Panc1 (cell line): ENCODE data around the gene NECAB2. TPM values are rescaled to one million over a fixed set of nuclear protein-coding genes. Genes with fewer than 3 reads are reported as not detected.

Source experiments
- ATAC-seq: fragments of 200-7000 bp; cut with Tn5 transposase; 2 replicates; pipeline ENCODE4 v1.9.1; 2020; ENCODE audit warnings: mild to moderate bottlenecking, moderate library complexity
- BruUV-seq: library from RNA; stranded (reverse); fragments of 400-500 nt; replicated peaks from 2 replicates; lab custom pipeline; 2021; lab: Mats Ljungman, UMichigan
- CTCF ChIA-PET: fragments of 300-600 bp; sonication (Branson Sonifier 250); formaldehyde crosslinking; loops from one replicate; lab custom pipeline; 2022; ENCODE audit warnings: antibody characterized with exemption; lab: Charles Lee
- POLR2A ChIA-PET: fragments of 300-600 bp; sonication (Branson Sonifier 250); formaldehyde crosslinking; loops from one replicate; lab custom pipeline; 2022; ENCODE audit warnings: antibody characterized with exemption; lab: Charles Lee
- DNase-seq: peaks from one replicate; pipeline ENCODE4 v3.0.0-alpha.2; 2010; ENCODE audit warnings: low read depth, low spot score
- H3K27ac ChIP-seq: 2 replicates; pipeline ENCODE4 v1.5.1; 2011; ENCODE audit warnings: mild to moderate bottlenecking, low read length, inconsistent platforms
- H3K27me3 ChIP-seq: fragments of 200-500 bp; sonication (Bioruptor generic); 2 replicates; pipeline ENCODE4 v1.6.0; 2014; ENCODE audit warnings: low read length, inconsistent platforms; ENCODE audit not compliant: control insufficient read depth, insufficient read depth
- H3K36me3 ChIP-seq: fragments of 200-500 bp; sonication (Bioruptor generic); 2 replicates; pipeline ENCODE4 v1.5.1; 2014; ENCODE audit warnings: inconsistent platforms, mild to moderate bottlenecking, low read length, moderate library complexity; ENCODE audit not compliant: control insufficient read depth, insufficient read depth
- H3K4me1 ChIP-seq: 2 replicates; pipeline ENCODE4 v1.5.1; 2011; ENCODE audit warnings: inconsistent platforms, mild to moderate bottlenecking, low read length, moderate library complexity; ENCODE audit not compliant: control insufficient read depth, insufficient read depth
- H3K4me3 ChIP-seq, 2 experiments: 2 replicates each; pipeline ENCODE4 v1.5.1; 2011 to 2012; ENCODE audit warnings: low read depth in 2 of 2, low read length in 2 of 2, mild to moderate bottlenecking in 2 of 2, inconsistent platforms in 1 of 2, moderate library complexity in 1 of 2
- H3K9me3 ChIP-seq: fragments of 200-500 bp; sonication (Bioruptor generic); 2 replicates; pipeline ENCODE4 v1.5.1; 2014; ENCODE audit warnings: low read depth, mild to moderate bottlenecking, inconsistent platforms, low read length, moderate library complexity; ENCODE audit not compliant: control insufficient read depth, insufficient read depth
- CTCF ChIP-seq: fragments of 450-650 bp; IDR thresholded peaks from 2 replicates; pipeline ENCODE4 v1.5.1; 2017; ENCODE audit warnings: mild to moderate bottlenecking
- POLR2AphosphoS5 ChIP-seq: IDR thresholded peaks from 2 replicates; pipeline ENCODE4 v1.6.1; 2012; ENCODE audit warnings: mild to moderate bottlenecking, low read depth, low read length, moderate library complexity
- REST ChIP-seq, 2 experiments: IDR thresholded peaks; 2 replicates each; pipeline ENCODE4 v1.6.1; 2011 to 2012; ENCODE audit warnings: low read depth in 2 of 2, control low read depth in 1 of 2, low read length in 1 of 2, mild to moderate bottlenecking in 1 of 2, moderate library complexity in 1 of 2; ENCODE audit not compliant: insufficient read depth in 1 of 2
- SIN3A ChIP-seq: IDR thresholded peaks from 2 replicates; pipeline ENCODE4 v1.6.1; 2012; ENCODE audit warnings: low read depth, mild to moderate bottlenecking, low read length, moderate library complexity, borderline replicate concordance; ENCODE audit not compliant: insufficient read depth
- TCF7L2 ChIP-seq: IDR thresholded peaks from 2 replicates; pipeline ENCODE4 v1.6.1; 2011; ENCODE audit warnings: mild to moderate bottlenecking, low read depth, low read length, inconsistent platforms
- in situ Hi-C: cut with HindIII; loops from 2 replicates; pipeline ENCODE4 v1.10.0; 2016; ENCODE audit warnings: low sequenced_read_pairs, low pct_unique_long_range_greater_than_20kb
- intact Hi-C: fragments of 100-400 bp; cut with micrococcal nuclease; formaldehyde crosslinking; loops from one replicate; pipeline ENCODE4 v1.10.0; 2022; ENCODE audit not compliant: unreplicated experiment
- total RNA-seq: library from RNA; stranded (reverse); gene quantifications from one replicate; pipeline ENCODE4 v1.2.1, GENCODE V29; 2021; ENCODE audit not compliant: unreplicated experiment

Gene NECAB2
- total RNA-seq, 1 experiment from 2014 or later, result 0.33 TPM

GRCh38 chr16:83969771-83970429 is 1.9 kb downstream of the NECAB2 start:
- H3K27ac ChIP-seq, result no peak overlapping the region
- no peaks in the 10 kb centered on the region for H3K4me1 ChIP-seq
- H3K4me3 ChIP-seq, result no peak overlapping the region
- ATAC-seq (no peak), DNase-seq (no peak)
- ChIA-PET CTCF (interaction anchor here (0.9 kb wide), 1 partner anchor 46 kb away, joined by 14 read pairs; no protein-coding TSS in a partner anchor), POLR2A (no interaction called here)
- no peaks in the 10 kb centered on the region for H3K27me3 ChIP-seq
- H3K36me3 ChIP-seq, result no peaks in the 10 kb centered on the region
- in situ Hi-C loops (no loop called here), intact Hi-C loops (no loop called here)
- BruUV-seq, result no TSS peak
- no peak for TF ChIP-seq CTCF
- H3K9me3 ChIP-seq, result no peaks in the 10 kb centered on the region

GRCh38 chr16:83970430-83970815 is 2.4 kb downstream of the NECAB2 start:
- Histone ChIP-seq H3K27ac (no peak overlapping the region), H3K4me3 (no peak overlapping the region), H3K36me3 (no peaks in the 10 kb centered on the region), H3K27me3 (no peaks in the 10 kb centered on the region), H3K4me1 (no peaks in the 10 kb centered on the region), H3K9me3 (no peaks in the 10 kb centered on the region)
- TF ChIP-seq POLR2AphosphoS5, result no peak
- no peak for TF ChIP-seq CTCF
- ATAC-seq, result no peak
- no TSS peak for BruUV-seq
- DNase-seq, result no peak
- in situ Hi-C loops, result no loop called here
- CTCF ChIA-PET, result interaction anchor here (0.7 kb wide), 1 partner anchor 44 kb away, joined by 3 read pairs; no protein-coding TSS in a partner anchor
- POLR2A ChIA-PET, result no interaction called here
- intact Hi-C loops, result no loop called here

GRCh38 chr16:83971165-83972130 is 3.4 kb downstream of the NECAB2 start:
- BruUV-seq, result no TSS peak
- in situ Hi-C loops (no loop called here), intact Hi-C loops (no loop called here)
- no peak for DNase-seq
- no peaks in the 10 kb centered on the region for H3K9me3 ChIP-seq
- H3K4me1 ChIP-seq, result no peaks in the 10 kb centered on the region
- H3K27ac ChIP-seq, result no peak overlapping the region
- ChIA-PET CTCF (interaction anchor here (0.7 kb wide), 2 partner anchors 43 to 67 kb away, joined by 3 to 4 read pairs; no protein-coding TSS in a partner anchor), POLR2A (no interaction called here)
- no peaks in the 10 kb centered on the region for H3K36me3 ChIP-seq
- TF ChIP-seq REST (IDR thresholded peaks at IDR 0.05; ENCODE audit: insufficient read depth in 1 of 2, low read depth in 2 of 2, low read length in 1 of 2) (no peak), TCF7L2 (no peak), SIN3A (no peak), CTCF (no peak), POLR2AphosphoS5 (no peak)
- H3K27me3 ChIP-seq, result no peaks in the 10 kb centered on the region
- ATAC-seq, result no peak
- no peak overlapping the region for H3K4me3 ChIP-seq
